Ovary (tissue), 3 donors: Measurements from ENCODE around the gene VENTX.

Experiments used
- POLR2A ChIP-seq: fragments of 450-650 bp; IDR thresholded peaks from one replicate; pipeline ENCODE4 v1.6.1; 2017; ENCODE audit warnings: antibody characterized with exemption, mild to moderate bottlenecking, moderate library complexity
- TF ChIP-seq, protein P1 (sequence below), 3 donors: fragments of 450-650 bp in 2 of 3; fragments of 200-600 bp in 1 of 3; IDR thresholded peaks; one replicate each; pipeline versions ENCODE4 v1.5.1 to v1.8.0; 2016 to 2022; ENCODE audit warnings: antibody characterized with exemption in 3 of 3, mild to moderate bottlenecking in 1 of 3
- donor health status: DM: no; HTN: no; CAD: no.

DNA sequence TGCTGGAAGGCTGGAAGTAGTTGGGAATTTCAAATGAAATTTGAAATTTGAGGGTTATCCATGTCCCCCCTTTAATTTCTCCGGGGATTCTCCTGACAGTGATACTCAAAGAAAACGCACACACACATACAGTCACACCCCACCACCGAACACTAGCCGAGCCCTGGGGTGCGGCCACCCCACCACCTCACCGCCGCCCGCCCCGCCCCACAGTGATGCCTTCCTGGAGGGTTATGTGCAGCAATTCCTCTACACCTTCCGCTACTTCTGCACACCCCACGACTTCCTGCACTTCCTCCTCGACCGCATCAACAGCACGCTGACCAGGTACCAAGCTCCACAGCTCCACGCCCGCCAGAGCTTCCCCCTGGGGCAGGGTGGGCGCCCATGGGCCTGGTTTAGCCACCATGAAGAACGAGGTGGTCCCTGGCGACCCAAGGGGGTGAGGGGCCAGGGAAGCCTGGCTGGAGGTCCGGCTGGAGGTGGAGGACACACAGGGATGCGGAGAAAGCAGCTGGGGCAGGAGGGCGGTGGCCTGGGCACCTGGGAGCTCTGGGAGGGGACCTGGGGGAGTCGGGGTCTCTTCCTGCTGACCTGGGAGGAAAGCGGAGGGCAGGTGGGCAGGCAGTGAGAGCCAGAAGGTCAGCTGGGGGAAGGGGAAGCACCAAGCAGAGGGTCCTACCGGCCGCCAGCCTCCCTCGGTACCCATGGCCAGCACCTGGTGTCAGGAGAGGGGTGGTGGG is 27.1 kb upstream of the VENTX start:
- TF ChIP-seq, protein P1, sequence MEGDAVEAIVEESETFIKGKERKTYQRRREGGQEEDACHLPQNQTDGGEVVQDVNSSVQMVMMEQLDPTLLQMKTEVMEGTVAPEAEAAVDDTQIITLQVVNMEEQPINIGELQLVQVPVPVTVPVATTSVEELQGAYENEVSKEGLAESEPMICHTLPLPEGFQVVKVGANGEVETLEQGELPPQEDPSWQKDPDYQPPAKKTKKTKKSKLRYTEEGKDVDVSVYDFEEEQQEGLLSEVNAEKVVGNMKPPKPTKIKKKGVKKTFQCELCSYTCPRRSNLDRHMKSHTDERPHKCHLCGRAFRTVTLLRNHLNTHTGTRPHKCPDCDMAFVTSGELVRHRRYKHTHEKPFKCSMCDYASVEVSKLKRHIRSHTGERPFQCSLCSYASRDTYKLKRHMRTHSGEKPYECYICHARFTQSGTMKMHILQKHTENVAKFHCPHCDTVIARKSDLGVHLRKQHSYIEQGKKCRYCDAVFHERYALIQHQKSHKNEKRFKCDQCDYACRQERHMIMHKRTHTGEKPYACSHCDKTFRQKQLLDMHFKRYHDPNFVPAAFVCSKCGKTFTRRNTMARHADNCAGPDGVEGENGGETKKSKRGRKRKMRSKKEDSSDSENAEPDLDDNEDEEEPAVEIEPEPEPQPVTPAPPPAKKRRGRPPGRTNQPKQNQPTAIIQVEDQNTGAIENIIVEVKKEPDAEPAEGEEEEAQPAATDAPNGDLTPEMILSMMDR (IDR thresholded peaks at IDR 0.05) = no peak
- no peak for TF ChIP-seq POLR2A
